H1 (cell line): Measurements from ENCODE around the gene PARD3. TPM values are rescaled to one million over a fixed set of nuclear protein-coding genes. Genes with fewer than 3 reads are reported as not detected.

Experiments
- ASH2L ChIP-seq: fragments of 200-600, 300-600 bp; sonication (generic); IDR thresholded peaks from one replicate; pipeline ENCODE4 v1.7.1; 2017; ENCODE audit warnings: low read length
- ATF3 ChIP-seq: IDR thresholded peaks from 2 replicates; pipeline ENCODE4 v1.6.1; 2011; ENCODE audit warnings: low read depth, mild to moderate bottlenecking, low read length; ENCODE audit not compliant: insufficient read depth
- BRCA1 ChIP-seq: IDR thresholded peaks from 2 replicates; pipeline ENCODE4 v1.6.1; 2012; ENCODE audit warnings: low read depth, low read length, improper control_type of control experiment
- CBX8 ChIP-seq: fragments of 300-800, 300-1000 bp; sonication (generic); IDR thresholded peaks from 2 replicates; pipeline ENCODE4 v1.7.1; 2016; ENCODE audit warnings: low read depth, low read length, borderline replicate concordance
- CEBPB ChIP-seq: IDR thresholded peaks from 2 replicates; pipeline ENCODE4 v1.6.1; 2012; ENCODE audit warnings: low read depth, low read length
- CHD1 ChIP-seq: IDR thresholded peaks from 2 replicates; pipeline ENCODE4 v1.6.1; 2012; ENCODE audit warnings: low read depth, low read length, improper control_type of control experiment
- CTCF ChIP-seq, 3 experiments: IDR thresholded peaks; 1 replicate in 2 of 3; 2 replicates in 1 of 3; pipeline versions ENCODE4 v1.5.1 to v1.6.1; 2011; ENCODE audit warnings: low read length in 3 of 3, mild to moderate bottlenecking in 3 of 3, inconsistent platforms in 2 of 3, low read depth in 1 of 3, moderate library complexity in 1 of 3; ENCODE audit not compliant: insufficient read depth in 1 of 3; ENCODE audit errors: control extremely low read depth in 1 of 3
- EP300 ChIP-seq, 2 experiments: IDR thresholded peaks; 1 replicate in 1 of 2; 2 replicates in 1 of 2; pipeline ENCODE4 v1.6.1; 2011 to 2012; ENCODE audit warnings: low read depth in 2 of 2, low read length in 2 of 2, mild to moderate bottlenecking in 2 of 2, borderline replicate concordance in 1 of 2, inconsistent platforms in 1 of 2, moderate library complexity in 1 of 2
- GABPA ChIP-seq: IDR thresholded peaks from 2 replicates; pipeline ENCODE4 v1.6.1; 2011; ENCODE audit warnings: mild to moderate bottlenecking, low read length, moderate library complexity, borderline replicate concordance; ENCODE audit not compliant: insufficient read depth
- HDAC6 ChIP-seq: IDR thresholded peaks from one replicate; pipeline ENCODE4 v1.7.1; 2012; ENCODE audit warnings: low read depth, mild to moderate bottlenecking, inconsistent platforms, low read length, moderate library complexity
- PHF8 ChIP-seq: fragments of 200-600 bp; sonication (generic); conservative IDR thresholded peaks from 2 replicates; pipeline ENCODE4 v1.7.1; 2012; ENCODE audit warnings: low read depth, mild to moderate bottlenecking, inconsistent platforms, low read length, moderate library complexity
- POLR2A ChIP-seq, 2 experiments: IDR thresholded peaks; 1 replicate in 1 of 2; 2 replicates in 1 of 2; pipeline ENCODE4 v1.6.1; 2011; ENCODE audit warnings: low read depth in 2 of 2, low read length in 2 of 2, mild to moderate bottlenecking in 2 of 2; ENCODE audit errors: control extremely low read depth in 1 of 2
- POU5F1 ChIP-seq: IDR thresholded peaks from 2 replicates; pipeline ENCODE4 v1.6.1; 2011; ENCODE audit warnings: low read depth, mild to moderate bottlenecking, low read length, moderate library complexity
- RAD21 ChIP-seq, 2 experiments: IDR thresholded peaks in 1 of 2; conservative IDR thresholded peaks in 1 of 2; 2 replicates each; pipeline ENCODE4 v1.6.1; 2011; ENCODE audit warnings: low read depth in 2 of 2, low read length in 2 of 2, improper control_type of control experiment in 1 of 2, inconsistent platforms in 1 of 2, mild to moderate bottlenecking in 1 of 2, moderate library complexity in 1 of 2
- RBBP5 ChIP-seq: IDR thresholded peaks from 2 replicates; pipeline ENCODE4 v1.7.1; 2012; ENCODE audit warnings: low read depth, mild to moderate bottlenecking, inconsistent platforms, low read length, moderate library complexity, borderline replicate concordance
- SIN3A ChIP-seq, 2 experiments: IDR thresholded peaks in 1 of 2; conservative IDR thresholded peaks in 1 of 2; 2 replicates each; pipeline ENCODE4 v1.6.1; 2011 to 2012; ENCODE audit warnings: low read length in 2 of 2, improper control_type of control experiment in 1 of 2, low read depth in 1 of 2, mild to moderate bottlenecking in 1 of 2
- SRF ChIP-seq: IDR thresholded peaks from 2 replicates; pipeline ENCODE4 v1.6.1; 2011; ENCODE audit warnings: mild to moderate bottlenecking, low read depth, low read length, moderate library complexity
- SUZ12 ChIP-seq: fragments of 200-600 bp; sonication (generic); IDR thresholded peaks from 2 replicates; pipeline ENCODE4 v1.6.1; 2012; ENCODE audit warnings: mild to moderate bottlenecking, inconsistent platforms, low read length, moderate library complexity, mixed read lengths
- TAF7 ChIP-seq: optimal IDR thresholded peaks from 2 replicates; pipeline ENCODE3; 2011; ENCODE audit warnings: low read depth, mild to moderate bottlenecking, inconsistent platforms, low read length, moderate library complexity, borderline replicate concordance
- TCF12 ChIP-seq: IDR thresholded peaks from 2 replicates; pipeline ENCODE4 v1.6.1; 2011; ENCODE audit warnings: low read depth, mild to moderate bottlenecking, low read length
- TEAD4 ChIP-seq: IDR thresholded peaks from 2 replicates; pipeline ENCODE4 v1.6.1; 2012; ENCODE audit warnings: low read depth, low read length, inconsistent platforms, mixed read lengths
- YY1 ChIP-seq: IDR thresholded peaks from 2 replicates; pipeline ENCODE4 v1.6.1; 2011; ENCODE audit warnings: low read depth, mild to moderate bottlenecking, low read length
- polyA plus RNA-seq, 7 experiments: library from polyadenylated mRNA; depleted of rRNA in 3 of 7; stranded (reverse) in 5 of 7; unstranded in 2 of 7; fragments of >200 nt in 5 of 7; fragments of 200-250 nt in 2 of 7; gene quantifications; 1 replicate in 5 of 7; 2 replicates in 1 of 7; 4 replicates in 1 of 7; pipeline versions ENCODE4 v1.2.1 to v1.2.3, GENCODE V29; 2011 to 2013; ENCODE audit warnings: missing spikeins in 2 of 7, mixed read lengths in 2 of 7
- total RNA-seq: library from RNA; stranded (reverse); fragmentation: NEBNext Ultra II Directional; extraction: Animal tissue kit (Norgen Biotek cat#: 25700); gene quantifications from 2 replicates; pipeline ENCODE4 v1.2.1, GENCODE V29; 2021

Gene PARD3
- total and polyA plus RNA-seq, 2 of the 8 experiments (the other 6 are each of a cell fraction or from before 2014, with no cell fraction given): 19.7 to 49.1 TPM

GRCh38 chr10:34739915-34740314 lies 75.2 kb downstream of the PARD3 start (continued):
- no peak for TF ChIP-seq RAD21 (IDR thresholded peaks at IDR 0.05 in 1 of 2, conservative IDR thresholded peaks at IDR 0.05 in 1 of 2; ENCODE audit: low read depth in 2 of 2, low read length in 2 of 2)
- TF ChIP-seq TEAD4: no peak
- TF ChIP-seq YY1: peak; percentile 24; the same call in 1 of the 2 replicates
- TF ChIP-seq RBBP5: no peak
- peak; percentile 86 to 88 for TF ChIP-seq SIN3A (conservative IDR thresholded peaks at IDR 0.05 in 1 of 2, IDR thresholded peaks at IDR 0.05 in 1 of 2; ENCODE audit: low read depth in 1 of 2, low read length in 2 of 2)
- no peak for TF ChIP-seq CEBPB
- no peak for TF ChIP-seq POU5F1
- peak; percentile 45 to 63; a peak in 2 of 3 replicates for TF ChIP-seq POLR2A (IDR thresholded peaks at IDR 0.05; ENCODE audit: control extremely low read depth in 1 of 2, low read depth in 2 of 2, low read length in 2 of 2)
- no peak for TF ChIP-seq CTCF (IDR thresholded peaks at IDR 0.05; ENCODE audit: control extremely low read depth in 1 of 3, insufficient read depth in 1 of 3, low read depth in 1 of 3, low read length in 3 of 3)
- TF ChIP-seq GABPA: no peak
- no peak for TF ChIP-seq HDAC6
- no peak for TF ChIP-seq SUZ12
- no peak for TF ChIP-seq EP300 (IDR thresholded peaks at IDR 0.05; ENCODE audit: borderline replicate concordance in 1 of 2, low read depth in 2 of 2, low read length in 2 of 2)
- TF ChIP-seq CBX8: no peak
- no peak for TF ChIP-seq TAF7
- peak; percentile 83 for TF ChIP-seq TCF12
- peak; percentile 50 for TF ChIP-seq ASH2L
- no peak for TF ChIP-seq CHD1
- no peak for TF ChIP-seq SRF
- no peak for TF ChIP-seq BRCA1
- no peak for TF ChIP-seq PHF8
- no peak for TF ChIP-seq ATF3
